GM10248 (cell line): ENCODE data around the gene A4GALT.
"Not testable (repeated sequence)": the region's sequence is repeated elsewhere in the genome, so short reads cannot be mapped to it uniquely, and the experiment has no call there.

Experiments
- CTCF ChIA-PET: fragments of 300-600 bp; sonication (Branson Sonifier 250); formaldehyde crosslinking; extraction: SDS; loops from one replicate; lab custom pipeline; 2021; ENCODE audit warnings: antibody characterized with exemption; lab: Yijun Ruan, JAX
- POLR2A ChIA-PET: fragments of 350-650 bp; sonication (Branson Sonifier 250); formaldehyde crosslinking; extraction: SDS; loops from one replicate; lab custom pipeline; 2020; ENCODE audit warnings: antibody characterized with exemption; lab: Yijun Ruan, JAX
- DNase-seq: peaks from one replicate; pipeline ENCODE4 v3.0.0; 2012; ENCODE audit errors: extremely low spot score
- CTCF ChIP-seq: IDR thresholded peaks from 2 replicates; pipeline ENCODE4 v1.5.1; 2012; ENCODE audit warnings: mild to moderate bottlenecking, low read depth; ENCODE audit errors: extremely low read depth, missing control alignments, control extremely low read depth

The A4GALT gene

DNA sequence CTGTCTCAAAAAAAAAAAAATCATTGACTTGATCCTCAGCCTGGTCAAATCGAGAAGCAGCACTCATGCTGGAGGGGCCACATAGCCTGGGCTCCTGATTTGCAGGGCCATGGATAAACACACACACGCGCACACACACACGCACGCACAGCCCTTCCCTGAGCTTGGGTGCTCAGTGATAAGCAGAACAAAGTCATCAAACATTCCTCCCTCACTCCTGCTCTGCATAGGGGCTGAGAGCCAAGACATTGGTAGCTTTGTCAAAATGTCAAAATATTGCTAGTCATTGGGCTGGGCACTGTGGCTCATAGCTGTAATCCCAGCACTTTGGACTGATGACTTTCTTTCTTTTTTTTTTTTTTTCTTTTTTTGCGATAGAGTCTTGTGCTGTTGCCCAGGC lies 34.0 kb upstream of the A4GALT start:
- ChIA-PET CTCF (interaction anchor here (1.0 to 3.9 kb wide), 4 partner anchors 8 to 26 kb away, joined by 3 to 12 read pairs (median 4); no protein-coding TSS in a partner anchor), POLR2A (no interaction called here)
- no peak for DNase-seq
- TF ChIP-seq CTCF: no peak

- TF ChIP-seq CTCF: no peak
- CTCF ChIA-PET: interaction anchor here (1.1 to 3.9 kb wide), 4 partner anchors 12 to 132 kb away, joined by 3 to 12 read pairs (median 6); no protein-coding TSS in a partner anchor
- peak; percentile 71 for DNase-seq
- POLR2A ChIA-PET: interaction anchor here (0.6 to 0.7 kb wide), 2 partner anchors 21 to 192 kb away, joined by 4 to 8 read pairs; no protein-coding TSS in a partner anchor
Observed at GRCh38 chr22:42752912-42753311, 32.2 kb upstream of the A4GALT start.

GRCh38 chr22:42752230-42752746 lies 31.6 kb upstream of the A4GALT start:
- peak; percentile 46 for DNase-seq
- TF ChIP-seq CTCF: no peak
- POLR2A ChIA-PET: interaction anchor here (0.6 to 0.7 kb wide), 2 partner anchors 20 to 193 kb away, joined by 4 to 8 read pairs; no protein-coding TSS in a partner anchor
- CTCF ChIA-PET: interaction anchor here (1.0 to 3.9 kb wide), 5 partner anchors 12 to 131 kb away, joined by 3 to 12 read pairs (median 5); no protein-coding TSS in a partner anchor

GRCh38 chr22:42750421-42750820 lies 29.8 kb upstream of the A4GALT start:
- DNase-seq, POLR2A ChIA-PET, CTCF ChIA-PET: not testable (repeated sequence)

DNA sequence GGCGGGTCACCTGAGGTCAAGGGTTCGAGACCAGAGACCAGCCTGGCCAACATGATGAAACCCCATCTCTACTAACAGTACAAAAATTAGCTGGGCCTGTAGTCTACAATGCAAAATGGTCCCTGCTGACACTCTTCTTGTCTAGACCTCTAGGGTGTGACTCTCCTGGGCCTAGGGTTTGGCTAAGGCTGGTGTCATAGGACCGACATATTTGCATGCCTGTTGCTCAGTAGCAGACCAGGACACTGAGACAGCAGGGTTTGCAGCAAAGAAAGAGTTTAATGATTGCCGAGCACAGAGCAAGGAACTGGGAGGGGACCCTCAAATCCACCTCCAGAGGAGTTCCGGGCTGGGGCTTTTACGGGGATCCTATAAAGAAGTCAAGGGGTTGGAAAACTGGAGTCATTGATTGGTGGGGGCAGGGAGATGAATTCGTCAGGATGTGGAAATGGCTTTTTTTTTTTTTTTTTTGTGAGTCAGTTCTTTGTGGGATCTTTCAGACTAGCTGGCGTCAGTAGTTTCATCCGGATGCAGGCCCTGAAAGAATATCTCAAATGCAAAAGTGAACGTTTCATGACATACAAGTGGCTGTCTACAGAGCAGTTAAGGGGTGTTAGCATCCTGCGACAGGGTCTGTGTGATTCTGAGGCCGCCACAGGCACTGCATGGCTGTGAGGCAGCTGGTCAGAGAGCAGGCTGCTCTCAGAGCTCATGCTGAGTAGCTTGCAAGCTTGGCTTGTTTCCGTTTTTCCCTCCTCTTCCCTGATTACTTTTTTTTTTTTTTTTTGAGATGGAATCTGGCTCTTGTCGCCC lies 27.2 kb upstream of the A4GALT start:
- TF ChIP-seq CTCF: no peak
- ChIA-PET CTCF (no interaction called here), POLR2A (no interaction called here)
- DNase-seq: no peak

GRCh38 chr22:42745118-42745517 lies 24.4 kb upstream of the A4GALT start:
- ChIA-PET CTCF (no interaction called here), POLR2A (no interaction called here)
- TF ChIP-seq CTCF: no peak
- no peak for DNase-seq
